ENCODE results near the gene GEMIN2.
"Not testable (repeated sequence)": the region's sequence is repeated elsewhere in the genome, so short reads cannot be mapped to it uniquely, and the experiment has no call there.

The GEMIN2 gene

DNA sequence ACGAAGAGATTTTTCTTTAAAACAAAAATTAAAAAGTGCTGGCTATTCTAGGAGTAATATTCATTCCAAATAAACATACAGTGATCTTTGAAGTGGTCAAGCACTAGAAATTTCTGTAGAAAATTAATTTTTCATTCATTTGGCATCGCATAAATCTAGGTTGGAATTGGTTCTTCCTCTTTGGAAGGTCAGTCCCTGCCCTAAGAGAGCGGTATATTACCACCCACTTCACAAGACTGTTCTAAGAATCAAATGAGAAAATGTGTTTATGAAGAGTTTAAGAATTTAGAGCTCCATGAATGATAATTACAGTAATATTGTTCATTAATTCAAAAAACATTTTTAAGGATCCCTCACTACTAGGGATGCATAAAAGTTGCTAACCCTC, 444 bp upstream of the GEMIN2 start:
- DNase-seq: no peak

DNA sequence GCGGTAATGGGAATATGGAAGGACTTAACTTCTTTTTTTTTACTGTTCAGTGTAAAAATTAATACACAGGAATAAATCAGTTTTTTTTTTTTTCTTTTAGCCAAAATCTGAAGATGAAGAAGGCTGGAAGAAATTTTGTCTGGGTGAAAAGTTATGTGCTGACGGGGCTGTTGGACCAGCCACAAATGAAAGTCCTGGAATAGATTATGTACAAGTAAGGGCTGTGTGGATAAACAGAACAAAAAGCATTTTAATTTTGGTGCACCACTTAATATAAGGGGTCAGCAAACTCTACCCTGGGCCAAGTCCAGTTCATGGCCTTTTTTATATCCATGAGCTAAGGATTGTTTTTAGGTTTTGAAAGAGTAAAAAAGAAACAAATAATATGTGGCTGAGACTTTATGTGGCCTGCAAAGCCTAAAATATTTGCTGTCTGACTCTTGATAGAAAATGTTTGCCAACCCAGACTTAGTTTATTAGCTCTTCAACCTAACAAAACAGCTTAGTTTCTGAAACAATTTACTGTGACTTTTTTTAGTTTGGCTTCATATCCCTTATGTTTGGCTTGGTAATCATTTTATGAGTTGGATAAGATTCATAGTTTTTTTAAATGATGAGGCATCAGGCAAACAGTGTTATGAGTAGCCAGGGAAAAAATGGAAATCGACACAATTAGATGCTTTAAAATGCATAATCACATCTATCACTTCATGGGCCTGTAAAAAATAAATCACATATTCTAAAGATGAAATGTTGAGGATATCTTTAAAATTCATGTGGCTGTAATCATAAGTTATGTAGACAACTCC, 8.4 kb downstream of the GEMIN2 start:
- no peak for DNase-seq

DNA sequence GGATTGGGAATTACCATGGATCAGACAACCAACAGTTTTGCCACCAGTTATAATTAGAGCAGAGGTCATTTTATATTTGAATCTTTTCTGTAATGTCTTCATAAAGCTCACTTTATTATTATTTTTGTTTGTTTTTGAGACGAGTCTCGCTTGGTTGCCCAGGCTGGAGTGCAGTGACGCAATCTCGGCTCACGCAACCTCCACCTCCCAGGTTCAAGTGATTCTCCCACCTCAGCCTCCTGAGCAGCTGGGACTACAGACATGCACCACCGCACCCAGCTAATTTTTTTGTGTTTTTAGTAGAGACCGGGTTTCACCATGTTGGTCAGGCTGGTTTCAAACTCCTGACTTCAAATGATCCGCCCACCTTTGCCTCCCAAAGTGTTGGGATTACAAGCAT, 23.7 kb downstream of the GEMIN2 start:
- not testable (repeated sequence) for DNase-seq

DNA sequence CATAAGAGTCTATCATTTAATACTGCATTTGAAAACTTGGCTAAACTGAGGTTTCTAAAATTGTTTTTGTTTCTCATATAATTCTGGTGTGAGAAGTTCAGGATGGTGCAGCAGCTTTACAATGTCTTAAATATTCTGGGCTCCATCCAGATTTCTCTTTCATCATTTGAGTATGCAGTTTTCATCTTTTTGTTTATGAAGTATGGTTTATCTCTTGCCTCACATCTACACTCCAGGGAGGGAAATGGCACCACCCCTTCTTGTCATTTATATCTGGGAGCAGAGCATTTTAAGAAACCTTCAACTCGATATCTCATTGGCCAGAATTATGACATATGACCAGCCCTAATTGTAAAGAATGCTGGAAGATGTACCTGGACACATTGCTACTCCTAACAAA, 24.3 kb downstream of the GEMIN2 start:
- no peak for DNase-seq

DNA sequence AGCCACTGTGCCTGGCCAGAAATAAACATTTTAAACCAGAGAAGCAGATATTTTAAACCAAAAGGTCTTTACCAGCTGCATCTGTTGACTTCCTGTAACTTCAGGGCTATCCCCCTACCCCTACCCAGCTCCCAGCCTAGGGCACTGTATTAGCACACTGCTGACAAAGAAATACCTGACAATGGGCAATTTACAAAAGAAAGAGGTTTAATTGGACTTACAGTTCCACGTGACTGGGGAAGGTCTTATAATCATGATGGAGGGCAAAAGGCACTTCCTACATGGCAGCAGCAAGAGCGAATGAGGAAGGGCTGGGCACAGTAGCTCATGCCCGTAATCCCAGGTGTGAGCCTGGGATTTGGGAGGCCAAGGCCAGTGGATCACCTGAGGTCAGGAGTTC, 26.0 kb downstream of the GEMIN2 start:
- no peak for DNase-seq

DNA sequence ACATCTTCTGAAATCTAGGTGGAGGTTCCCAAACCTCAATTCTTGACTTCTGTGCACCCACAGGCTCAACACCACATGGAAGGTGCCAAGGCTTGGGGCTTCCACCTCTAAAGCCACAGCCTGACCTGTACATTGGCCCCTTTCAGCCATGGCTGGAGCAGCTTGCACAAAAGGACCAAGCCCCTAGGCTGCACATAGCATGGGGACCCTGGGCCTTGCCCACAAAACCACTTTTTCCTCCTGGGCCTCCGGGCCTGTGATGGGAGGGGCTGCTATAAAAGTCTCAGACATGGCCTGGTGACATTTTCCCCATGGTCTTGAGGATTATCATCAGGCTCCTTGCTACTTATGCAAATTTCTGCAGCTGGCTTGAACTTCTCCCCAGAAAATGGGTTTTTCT, 27.5 kb downstream of the GEMIN2 start:
- DNase-seq: not testable (repeated sequence)

DNA sequence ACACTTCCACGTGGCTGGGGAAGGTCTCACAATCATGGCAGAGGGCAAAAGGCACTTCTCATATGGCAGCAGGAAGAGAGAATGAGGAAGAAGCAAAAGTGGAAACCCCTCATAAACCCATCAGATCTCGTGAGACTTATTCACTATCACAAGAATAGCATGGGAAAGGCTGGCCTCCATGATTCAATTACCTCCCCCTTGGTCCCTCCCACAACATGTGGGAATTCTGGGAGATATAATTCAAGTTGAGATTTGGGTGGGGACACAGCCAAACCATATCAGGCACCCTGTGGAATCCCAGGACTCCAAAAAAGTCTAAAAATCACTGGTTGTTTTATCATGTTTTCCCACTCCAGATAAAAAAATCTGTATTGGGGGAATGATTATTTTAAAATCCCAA, 29.1 kb downstream of the GEMIN2 start:
- DNase-seq: not testable (repeated sequence)

DNA sequence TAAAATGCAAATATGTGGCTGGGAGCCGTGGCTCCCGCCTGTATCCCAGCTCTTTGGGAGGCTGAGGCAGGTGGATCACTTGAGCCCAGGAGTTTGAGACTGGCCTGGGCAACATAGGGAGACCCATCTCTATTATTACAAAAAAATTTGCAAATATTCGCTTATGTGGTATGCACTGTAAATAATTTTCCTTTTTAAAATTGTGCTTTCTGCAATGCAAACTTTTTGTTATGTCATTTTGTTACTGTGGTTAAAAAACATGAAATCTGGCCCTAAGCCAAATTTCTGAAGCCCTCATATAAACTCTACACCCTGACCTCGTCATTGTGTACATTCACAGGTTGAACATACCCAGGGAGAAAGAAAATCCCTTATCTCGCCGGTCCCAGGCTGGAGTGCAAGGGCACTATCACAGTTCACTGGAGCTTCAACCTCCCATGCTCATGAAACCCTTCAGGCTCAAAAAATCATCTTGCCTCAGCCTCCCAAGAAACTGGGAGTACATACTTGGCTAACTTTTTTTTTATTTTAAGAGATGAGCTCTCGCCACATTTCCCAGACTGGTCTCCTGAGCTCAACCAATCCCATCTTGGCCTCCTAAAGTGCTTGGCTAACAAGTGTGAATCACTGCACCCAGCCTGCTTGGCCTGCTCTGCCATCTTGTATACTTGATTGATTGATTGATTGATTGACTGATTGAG, 31.3 kb downstream of the GEMIN2 start:
- DNase-seq: no peak

DNA sequence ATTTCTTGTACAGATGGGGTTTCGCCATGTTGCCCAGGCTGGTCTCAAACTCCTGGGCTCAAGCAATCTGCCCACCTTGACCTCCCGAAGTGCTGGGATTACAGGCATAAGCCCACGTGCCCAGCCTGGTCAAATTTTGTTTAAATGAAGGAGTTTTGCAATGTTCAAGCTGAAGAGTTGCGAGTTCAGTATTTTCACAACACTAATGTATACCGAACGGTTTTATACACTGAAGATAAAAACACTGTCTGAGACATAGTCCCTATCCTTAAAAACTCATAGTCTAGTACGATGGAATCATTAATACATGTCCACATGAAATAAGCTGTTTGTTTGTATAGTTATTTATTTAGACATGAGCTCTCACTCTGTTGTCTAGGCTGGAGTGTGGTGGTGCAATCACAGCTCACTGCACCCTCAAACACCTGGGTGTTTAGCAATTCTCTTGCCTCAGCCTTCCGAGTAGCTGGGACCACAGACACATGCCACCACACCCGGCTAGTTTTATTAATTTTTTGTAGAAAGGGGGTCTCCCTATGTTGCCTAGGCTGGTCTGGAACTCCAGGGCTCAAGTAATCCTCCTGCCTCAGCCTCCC, 40.6 kb downstream of the GEMIN2 start:
- DNase-seq: no peak

DNA sequence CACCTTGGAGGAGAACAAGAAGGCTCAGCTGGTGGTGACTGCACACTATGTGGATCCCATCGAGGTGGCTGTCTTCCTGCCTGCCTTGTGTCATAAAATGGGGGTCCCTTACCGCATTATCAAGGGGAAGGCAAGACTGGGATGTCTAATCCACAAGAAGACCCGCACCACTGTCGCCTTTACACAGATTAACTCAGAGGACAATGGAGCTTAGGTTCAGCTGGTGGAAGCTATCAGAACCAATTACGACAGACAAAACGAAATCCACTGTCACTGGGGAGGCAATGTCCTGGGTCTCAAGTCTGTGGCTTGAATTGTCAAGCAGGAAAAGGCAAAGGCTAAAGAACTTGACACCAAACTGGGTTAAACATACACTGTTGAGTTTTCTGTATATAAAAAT, 43.4 kb downstream of the GEMIN2 start:
- DNase-seq: no peak

DNA sequence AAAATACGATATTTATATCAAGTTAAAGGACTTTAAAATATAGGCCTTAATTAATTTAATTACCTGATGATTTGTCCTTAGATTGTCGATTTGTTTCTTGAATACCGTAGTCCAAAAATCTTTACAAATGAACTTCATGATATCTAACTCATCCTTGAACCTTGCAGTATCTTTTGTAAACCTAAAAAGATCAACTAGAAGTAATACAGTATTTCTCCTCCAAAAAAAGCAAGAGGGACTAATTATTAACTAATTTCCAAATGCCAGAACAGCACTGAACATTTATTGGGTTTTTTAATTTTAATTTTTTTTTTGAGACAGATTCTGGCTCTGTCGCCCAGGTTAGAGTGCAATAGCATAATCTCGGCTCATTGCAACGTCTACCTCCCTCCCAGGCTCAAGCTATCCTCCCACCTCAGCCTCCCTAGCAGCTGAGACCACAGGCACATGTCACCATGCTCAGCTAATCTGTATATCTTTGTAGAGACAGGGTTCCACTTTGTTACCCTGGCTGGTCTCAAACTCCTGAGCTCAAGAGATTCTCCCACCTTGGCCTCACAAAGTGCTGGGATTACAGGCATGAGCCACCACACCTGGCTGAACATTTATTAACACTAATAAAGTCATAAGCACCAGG, 44.2 kb downstream of the GEMIN2 start:
- DNase-seq: no peak

DNA sequence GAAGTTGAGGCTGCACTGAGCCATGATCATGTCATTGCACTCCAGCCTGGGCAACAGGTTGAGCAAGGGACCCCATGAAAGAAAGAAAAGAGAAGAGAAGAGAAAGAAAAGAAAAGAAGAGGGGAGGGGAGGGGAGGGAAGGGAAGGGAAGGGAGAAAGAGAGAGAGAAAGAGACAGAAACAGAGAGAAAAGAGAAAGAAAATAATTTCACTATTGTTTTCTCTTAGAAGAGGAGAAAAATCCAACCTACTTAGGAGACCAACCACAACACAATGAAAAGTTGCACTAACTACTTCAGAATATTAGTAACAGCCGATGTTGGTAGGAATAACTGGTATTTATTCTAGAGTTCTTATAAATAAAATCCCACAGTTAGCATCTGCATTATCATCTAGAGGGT, 46.4 kb downstream of the GEMIN2 start:
- DNase-seq: no peak

DNA sequence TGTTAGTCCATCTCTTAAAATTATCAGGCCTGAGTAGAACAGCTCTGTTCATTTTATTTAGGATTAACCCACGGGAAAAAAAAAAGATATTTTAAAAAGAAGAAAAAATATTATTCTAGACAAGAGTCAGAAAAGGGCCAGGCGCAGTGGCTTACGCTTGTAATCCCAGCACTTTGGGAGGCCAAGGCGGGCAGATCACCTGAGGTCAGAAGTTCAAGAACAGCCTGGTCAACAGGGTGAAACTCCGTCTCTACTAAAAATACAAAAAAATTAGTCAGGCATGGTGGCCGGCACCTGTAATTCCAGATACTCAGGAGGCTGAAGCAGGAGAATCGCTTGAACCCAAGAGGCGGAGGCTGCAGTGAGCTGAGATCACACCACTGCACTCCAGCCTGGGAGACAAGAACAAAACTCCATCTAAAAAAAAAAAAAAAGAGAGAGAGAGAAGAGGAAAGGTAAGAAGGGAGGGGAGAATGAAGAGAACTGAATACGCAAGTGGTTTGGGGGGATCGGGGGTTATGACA, 53.7 kb downstream of the GEMIN2 start:
- not testable (repeated sequence) for DNase-seq

DNA sequence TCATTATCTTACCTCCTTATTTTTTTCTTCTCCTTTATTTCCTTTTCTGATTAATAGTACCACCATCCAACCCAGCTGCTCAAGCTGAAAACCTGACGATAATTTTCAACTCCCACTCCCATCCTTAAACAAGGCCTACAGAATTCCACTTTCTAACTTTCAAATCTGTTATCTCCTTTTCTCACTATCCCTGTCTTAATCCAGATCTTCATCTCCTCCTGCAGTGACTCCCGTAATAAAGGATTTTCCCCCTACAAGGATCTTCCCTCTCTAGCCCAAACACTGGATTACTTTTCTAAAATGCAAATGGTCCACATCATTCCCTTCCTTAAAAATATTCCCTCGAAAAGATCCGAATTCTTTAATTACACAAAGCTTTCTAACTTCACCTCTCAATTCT, 54.5 kb downstream of the GEMIN2 start:
- DNase-seq: no peak

DNA sequence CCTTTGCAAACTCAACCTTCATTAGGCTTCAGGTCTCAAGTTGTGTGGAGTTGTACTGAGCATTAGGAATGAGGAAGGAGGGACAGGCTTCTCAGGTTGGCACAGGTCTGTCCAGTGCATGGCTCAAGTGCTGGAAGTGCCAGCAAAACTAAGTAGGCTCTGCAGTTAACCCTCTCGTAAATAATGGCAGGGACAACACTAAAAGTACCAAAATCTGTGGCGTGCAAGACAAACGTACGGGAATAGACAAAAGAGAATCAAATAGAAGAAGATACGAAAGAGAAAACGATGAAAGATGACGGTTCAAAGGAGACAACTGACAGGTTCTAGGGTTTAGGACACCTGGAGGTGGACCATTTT, 55.4 kb downstream of the GEMIN2 start:
- DNase-seq: no peak

DNA sequence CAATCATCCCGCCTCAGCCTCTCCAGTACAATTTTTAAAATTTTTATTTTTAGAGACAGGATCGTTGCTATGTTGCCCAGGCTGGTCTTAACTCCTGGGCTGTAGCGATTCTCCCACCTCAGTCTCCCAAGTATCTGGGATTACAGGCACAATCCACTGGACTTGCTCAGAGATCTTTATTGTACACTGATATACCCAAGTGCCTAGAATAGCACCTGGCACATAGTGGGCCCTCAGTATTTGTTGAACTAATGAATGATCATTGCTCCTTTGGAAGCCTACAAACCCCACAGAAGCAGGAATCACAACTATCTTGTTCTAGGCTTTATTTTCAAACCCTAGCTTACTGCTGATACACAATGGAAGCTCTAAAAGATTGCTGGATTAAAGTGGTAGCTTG, 59.1 kb downstream of the GEMIN2 start:
- no peak for DNase-seq

DNA sequence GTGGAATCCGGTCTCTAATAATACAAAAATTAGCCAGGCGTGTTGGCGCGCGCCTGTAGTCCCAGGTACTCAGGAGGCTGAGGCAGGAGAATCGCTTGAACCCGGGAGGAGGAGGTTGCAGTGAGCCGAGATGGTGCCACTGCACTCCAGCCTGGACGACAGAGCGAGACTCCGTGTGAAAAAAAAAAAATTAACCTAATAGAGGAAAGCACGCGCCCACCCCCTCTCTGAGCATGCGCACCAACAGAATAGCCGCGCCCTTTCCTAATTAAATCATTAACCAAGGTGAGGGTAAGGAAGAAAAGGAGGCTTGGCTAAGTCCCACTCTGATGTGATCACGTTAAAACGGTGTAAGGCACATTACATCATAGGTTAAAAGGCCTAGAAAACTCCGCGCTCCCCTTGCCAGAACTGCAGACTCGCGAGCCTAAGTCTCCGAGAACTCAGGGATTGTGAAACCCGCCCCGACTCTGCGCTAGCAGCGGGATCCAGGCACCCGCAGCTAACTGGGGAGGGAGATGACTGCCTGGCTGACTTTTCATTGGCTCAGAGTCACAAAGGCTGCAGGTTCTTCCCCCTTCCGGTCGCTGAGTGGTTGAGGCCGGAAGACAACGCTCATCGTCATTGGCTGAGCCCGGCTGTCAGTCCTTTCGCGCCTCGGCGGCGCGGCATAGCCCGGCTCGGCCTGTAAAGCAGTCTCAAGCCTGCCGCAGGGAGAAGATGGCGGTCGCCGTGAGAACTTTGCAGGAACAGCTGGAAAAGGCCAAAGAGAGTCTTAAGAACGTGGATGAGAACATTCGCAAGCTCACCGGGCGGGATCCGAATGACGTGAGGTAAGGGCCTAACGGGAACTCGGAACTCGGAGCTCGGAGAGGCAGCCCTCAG, 60.7 kb downstream of the GEMIN2 start, which contains the start of gene PNN:
PNN (plus strand) TSS at position 695 of the 885 bp plus-strand sequence; CDS start at position 721, 26 bp downstream.
- DNase-seq: peak; percentile 99

DNA sequence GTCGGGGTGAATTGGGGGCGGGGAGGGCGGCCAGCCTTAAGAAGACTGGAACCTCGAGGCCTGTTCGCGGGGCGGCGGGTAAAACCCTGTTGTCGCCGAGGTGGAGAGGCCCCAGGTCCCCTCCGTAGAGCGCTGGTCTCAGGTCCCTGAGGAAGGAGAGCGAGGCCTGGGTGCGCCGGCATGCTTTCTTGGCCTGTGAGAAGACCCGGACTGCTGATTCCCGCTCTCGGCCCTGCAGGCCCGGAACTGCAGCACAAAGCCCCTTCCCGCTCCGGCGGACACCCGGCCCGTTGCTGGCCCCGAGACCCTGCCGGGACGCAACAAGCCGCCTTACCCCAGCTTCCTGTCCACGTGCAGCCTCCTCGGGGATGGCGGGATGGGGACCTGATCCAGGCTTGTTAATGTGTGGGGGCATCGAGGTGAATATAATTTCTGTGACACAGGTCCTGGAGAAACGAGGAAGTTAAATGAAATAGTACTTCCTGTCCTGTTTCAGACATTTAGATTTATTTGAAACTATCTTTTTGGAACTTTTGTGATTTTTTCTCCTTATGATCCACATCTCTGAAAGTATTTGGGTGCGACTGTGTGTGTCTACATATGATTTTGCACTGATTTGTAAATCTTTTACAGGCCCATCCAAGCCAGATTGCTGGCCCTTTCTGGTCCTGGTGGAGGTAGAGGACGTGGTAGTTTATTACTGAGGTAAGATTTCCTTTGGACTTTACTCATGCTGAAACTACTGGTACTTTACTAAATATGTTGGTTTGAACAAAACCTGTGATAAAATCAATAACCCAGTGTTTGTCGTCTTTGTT, 61.5 kb downstream of the GEMIN2 start:
- DNase-seq: no peak

DNA sequence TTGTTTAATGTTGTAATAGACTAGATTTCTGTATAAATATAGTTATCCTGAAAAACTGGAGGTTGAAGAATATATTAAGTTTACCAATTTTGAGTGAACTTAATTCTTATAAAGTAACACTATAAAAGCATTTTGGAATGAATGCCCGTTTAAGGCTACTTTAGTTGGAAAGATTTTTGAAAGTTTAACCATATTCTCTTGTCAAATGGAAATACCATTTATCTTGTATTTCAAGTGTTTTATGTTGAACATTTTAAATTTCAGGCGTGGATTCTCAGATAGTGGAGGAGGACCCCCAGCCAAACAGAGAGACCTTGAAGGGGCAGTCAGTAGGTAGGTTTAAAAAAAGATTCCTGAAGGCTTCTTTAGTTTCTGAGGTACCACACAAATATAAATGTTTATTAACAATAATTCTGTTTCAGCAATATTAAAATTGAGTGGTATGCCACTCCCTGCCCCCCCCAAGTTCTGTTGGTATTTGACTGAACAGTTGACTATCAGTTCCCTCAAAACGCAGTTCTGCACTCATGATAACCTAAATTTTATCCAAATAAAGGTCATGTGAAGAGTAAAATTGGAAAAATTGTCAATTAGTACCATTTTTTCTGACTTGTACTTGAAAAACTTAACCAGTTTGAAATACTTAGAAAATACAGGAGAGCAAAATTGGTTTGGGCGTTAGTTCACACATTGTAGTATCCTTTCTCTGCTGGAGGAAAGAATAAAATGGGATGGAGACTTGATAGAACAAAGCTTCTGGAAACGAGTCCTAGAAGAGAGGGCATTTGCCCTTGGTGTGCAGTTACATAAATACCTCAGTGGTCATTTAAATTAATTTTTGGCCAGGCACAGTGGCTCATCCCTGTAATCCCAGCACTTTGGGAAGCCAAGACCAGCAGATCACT, 62.4 kb downstream of the GEMIN2 start:
- no peak for DNase-seq

DNA sequence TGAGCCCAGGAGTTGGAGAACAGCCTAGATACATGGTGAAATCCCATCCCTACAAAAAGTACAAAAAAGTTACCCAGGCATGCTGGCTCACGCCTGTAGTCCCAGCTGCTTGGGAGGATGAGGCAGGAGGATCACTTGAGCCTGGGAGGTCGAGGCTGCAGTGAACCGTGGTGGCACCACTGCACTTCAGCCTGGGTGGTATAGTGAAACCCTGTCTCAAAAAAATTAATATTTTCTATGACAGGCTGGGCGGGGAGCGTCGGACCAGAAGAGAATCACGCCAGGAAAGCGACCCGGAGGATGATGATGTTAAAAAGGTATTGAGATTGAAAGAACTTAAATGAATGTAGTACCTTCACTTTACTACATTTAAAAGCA, 63.0 kb downstream of the GEMIN2 start:
- no peak for DNase-seq
